Right renal pelvis (tissue), 4 donors: ENCODE results near the gene CD33. TPM values are rescaled to one million over a fixed set of nuclear protein-coding genes. Genes with fewer than 3 reads are reported as not detected.
"Not testable (repeated sequence)": the region's sequence is repeated elsewhere in the genome, so short reads cannot be mapped to it uniquely, and the experiment has no call there.

Experiments
- DNase-seq, 4 donors: peaks; one replicate each; pipeline ENCODE4 v3.0.0-alpha.2; 2013; ENCODE audit warnings: low read depth in 4 of 4, low spot score in 3 of 4, missing footprints in 1 of 4
- polyA plus RNA-seq, 4 donors: library from polyadenylated mRNA; unstranded; fragments of 120-200 nt; gene quantifications; one replicate each; pipeline ENCODE4 v1.2.1, GENCODE V29; 2013; ENCODE audit not compliant: insufficient read length in 4 of 4

Gene CD33
- polyA plus RNA-seq, 4 donors, result 1.5 to 2.6 (median 1.5) TPM

DNA sequence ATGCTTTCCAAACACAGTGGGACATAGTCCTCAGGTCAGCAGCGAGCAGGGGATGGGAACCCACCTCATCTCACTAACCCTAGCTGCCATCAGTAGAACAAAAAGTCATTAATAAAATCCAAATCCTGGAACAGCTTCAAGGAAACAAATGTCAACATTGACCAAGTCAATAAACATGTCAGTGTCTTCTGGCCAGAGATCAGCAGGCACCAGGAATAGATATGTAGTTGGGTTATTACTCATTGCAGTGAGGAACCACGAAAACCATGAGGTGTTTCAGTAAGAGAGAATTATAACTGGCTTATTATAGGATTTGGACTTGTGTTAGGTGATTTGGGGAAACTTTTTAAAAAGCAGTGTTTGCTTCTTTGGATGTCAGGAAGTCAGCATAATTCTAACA is 17.1 kb upstream of the CD33 start:
- no peak for DNase-seq

DNA sequence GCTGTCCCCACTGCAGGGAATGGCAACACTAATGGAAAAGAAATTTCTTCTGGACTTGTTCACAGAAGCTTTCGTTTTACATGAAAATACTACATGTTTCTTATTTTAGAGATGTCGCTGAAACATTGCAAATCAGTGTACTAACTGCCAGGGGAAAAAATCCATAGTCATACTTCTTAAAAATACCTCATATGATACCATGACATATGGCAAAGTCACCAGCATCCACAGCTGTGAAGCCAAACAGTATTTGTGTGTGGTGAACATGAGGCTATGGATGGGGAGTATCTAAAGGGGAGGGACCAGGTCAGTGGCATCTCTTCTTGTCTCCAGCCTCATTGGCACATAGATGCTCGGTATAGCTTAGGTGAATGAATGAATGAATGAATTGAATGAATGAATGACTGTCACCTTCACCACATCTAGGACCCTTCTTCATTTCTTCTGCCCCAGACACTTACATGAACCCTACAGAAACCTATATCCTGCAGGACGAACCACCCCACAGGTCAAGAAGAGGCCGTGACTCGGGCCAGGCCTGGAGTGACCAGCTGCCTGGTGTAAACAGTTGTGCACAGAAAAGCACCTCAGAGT is 14.6 kb upstream of the CD33 start:
- no peak for DNase-seq

DNA sequence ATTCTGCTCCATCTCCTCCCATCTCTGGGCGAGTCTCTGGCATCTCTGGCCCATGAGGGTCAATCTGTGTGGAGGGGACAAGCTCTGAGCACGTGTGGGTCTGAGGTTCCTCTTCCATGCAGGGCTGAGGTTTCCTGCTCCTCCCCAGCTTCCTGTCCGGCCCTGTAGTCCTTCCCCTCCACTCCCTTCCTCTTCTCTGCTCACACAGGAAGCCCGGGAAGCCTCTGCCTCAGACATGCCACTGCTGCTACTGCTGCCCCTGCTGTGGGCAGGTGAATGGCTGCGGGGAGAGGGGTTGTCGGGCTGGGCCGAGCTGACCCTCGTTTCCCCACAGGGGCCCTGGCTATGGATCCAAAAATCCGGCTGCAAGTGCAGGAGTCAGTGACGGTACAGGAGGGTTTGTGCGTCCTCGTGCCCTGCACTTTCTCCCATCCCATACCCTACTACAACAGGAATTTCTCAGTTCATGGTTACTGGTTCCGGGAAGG is 14.0 kb upstream of the CD33 start:
- DNase-seq, result not testable (repeated sequence)

- no peak for DNase-seq
Measured at GRCh38 chr19:51211833-51212232, 13.0 kb upstream of the CD33 start.

DNA sequence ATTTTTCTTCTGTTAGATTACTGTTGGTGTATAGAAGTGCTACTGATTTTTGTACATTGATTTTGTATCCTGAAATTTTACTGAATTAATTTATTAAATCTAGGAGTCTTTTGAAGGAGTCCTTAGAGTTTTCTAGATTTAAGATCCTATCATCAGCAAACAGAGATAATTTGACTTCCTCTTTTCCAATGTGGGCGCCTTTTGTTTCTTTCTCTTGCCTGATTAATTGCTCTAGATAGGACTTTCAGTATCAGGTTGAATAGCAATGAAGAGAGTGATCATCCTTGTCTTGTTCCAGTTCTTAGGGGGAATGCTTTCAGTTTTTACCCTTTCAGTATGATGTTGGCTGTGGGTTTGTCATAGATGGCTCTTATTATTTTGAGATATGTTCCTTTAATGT is 5.6 kb upstream of the CD33 start:
- no peak for DNase-seq

DNA sequence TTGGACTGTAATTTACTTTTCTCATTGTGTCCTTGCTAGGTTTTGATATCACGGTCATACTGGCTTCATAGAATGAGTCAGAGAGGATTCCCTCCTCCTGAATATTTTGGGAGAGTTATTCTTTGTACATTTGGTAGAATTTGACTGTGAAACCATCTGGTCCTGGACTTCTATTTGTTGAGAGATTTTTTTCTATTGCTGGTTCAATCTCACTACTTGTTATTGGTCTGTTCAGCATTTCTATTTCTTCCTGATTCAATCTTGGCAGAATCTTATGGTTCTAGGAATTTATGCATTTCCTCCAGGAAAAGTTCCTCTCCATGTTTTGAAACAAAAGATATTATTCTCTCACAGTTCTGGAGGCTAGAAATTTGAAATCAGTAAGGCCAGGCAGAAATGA is 4.9 kb upstream of the CD33 start:
- no peak for DNase-seq

DNA sequence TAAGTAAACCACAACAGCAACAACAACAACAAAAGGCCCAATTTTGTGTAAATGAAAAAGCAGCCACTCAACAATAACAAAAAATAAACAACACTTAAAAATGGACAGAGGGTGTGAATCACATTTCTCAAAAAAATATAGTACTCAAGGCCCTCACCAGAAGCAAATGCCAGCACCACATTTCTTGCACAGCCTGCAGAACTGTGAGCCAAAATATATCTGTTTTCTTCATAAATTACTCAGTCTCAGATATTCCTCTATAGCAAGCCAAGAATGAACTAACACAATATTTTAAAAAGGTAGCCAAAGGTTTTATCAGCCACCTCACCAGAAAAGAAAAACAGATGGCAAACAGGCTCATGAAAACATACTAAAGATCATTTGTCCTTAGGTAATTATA is 3.9 kb upstream of the CD33 start:
- DNase-seq, result no peak

- DNase-seq, result no peak
Measured at GRCh38 chr19:51224163-51224641, 678 bp upstream of the CD33 start.

GRCh38 chr19:51226067-51226466 is 1.2 kb downstream of the CD33 start:
- no peak for DNase-seq

DNA sequence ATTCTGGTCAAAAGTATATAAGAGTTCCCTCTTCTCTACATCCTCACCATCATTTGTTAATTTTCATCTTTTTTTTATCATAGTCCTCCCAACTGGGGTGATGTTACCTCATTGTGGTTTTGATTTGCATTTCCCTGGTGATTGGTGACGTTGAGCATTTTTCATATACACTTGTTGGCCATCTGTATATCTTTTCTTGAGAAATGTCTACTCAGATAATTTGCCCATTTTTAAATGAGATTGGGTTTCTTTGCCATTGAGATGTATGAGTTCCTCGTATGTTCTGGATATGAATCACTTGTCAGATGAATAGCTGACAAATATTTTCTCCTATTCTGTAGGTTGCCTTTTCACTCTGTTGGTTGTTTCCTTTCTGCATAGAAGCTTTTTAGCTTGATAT is 2.4 kb downstream of the CD33 start:
- no peak for DNase-seq

DNA sequence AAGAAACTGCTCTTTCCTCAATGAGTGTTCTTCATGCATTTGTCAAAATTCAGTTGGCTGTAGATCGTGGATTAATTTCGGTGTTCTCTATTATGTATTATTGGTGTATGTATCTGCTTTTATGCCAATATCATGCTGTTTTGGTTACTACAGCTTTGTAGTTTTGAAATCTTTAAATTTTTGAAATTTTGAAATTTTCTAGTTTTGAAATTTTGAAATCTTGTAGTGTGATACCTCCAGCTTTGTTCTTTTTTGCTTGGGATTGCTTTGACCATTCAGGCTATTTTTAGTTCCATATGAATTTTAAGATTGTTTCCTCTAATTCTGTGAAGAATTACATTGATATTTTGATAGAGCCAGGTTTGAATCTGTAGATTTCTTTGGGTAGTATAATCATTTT is 3.1 kb downstream of the CD33 start:
- DNase-seq, result no peak

DNA sequence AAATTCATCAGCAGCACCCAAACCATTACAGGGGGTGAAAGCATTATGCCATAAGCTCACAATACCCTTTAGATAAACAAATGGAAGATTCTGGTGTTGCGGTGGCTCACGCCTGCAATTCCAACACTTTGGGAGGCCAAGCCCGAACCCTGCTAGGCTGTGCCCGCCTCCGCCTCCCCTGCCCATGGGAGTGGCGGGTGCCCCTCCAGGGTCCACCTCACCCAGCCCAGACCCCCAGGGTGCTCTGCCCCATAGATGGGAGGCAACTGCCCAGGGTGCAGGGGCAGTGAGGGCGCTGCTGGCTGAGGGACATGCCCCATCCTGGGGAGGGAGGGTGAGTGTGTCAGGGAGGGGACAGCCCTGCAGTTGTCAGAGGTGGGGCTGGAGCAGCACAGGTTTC is 16.0 kb downstream of the CD33 start:
- no peak for DNase-seq

GRCh38 chr19:51242881-51243630 is 18.2 kb downstream of the CD33 start:
- DNase-seq, result no peak

DNA sequence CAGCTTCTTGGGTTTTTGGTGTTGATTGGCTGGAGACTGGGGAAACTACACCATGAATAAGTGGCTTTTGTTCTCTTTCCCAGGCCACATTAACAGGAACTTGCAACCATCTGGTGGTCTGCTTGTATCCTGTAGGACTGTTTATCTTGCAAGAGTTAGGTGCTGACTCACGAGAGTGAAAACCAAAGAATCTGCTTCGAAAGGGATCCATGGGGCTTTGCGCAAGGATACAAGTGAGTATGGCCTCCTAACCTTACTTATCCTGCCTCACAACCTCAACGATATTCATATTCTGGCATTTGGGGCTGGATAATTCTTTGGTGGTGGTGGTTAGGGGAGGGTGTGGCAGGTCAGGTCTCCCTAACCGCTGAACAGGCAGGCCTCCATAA is 21.3 kb downstream of the CD33 start:
- no peak for DNase-seq

DNA sequence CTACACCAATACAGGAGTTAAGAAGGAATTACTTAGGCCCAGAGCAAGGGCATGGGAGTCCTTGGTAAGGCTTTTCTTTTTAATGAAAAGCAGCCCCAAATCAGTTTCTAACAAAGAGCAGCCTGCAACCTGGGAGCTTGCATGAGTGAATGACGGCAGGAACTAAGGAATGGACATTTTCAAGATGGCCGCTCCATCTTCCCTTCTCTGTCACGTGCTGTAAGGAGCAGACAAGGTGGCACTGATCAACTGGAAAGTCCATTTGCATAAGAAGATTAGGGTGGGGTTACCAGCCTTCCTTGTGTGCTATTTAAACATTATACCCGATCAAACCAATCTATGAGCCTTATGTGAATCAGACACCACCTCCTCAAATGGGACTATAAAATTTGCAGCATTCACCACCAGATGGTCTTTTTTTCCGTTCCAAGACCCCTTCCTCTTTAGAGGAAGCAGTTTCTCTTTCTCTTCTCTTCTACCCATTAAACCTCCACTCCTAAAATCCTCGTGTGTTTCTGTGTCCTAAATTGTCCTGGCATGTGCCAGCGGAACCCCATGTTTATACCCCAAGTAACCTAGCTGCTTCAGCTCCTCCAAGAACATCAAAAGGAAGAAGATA is 23.2 kb downstream of the CD33 start:
- no peak for DNase-seq

GRCh38 chr19:51250786-51251467 is 26.0 kb downstream of the CD33 start, which contains the start of gene SIGLECL1:
SIGLECL1 (plus strand) TSS chr19:51251080; CDS start chr19:51264073, 12,993 bp downstream.
- DNase-seq, result no peak

- no peak for DNase-seq
Measured at GRCh38 chr19:51251468-51251820, 26.6 kb downstream of the CD33 start.

DNA sequence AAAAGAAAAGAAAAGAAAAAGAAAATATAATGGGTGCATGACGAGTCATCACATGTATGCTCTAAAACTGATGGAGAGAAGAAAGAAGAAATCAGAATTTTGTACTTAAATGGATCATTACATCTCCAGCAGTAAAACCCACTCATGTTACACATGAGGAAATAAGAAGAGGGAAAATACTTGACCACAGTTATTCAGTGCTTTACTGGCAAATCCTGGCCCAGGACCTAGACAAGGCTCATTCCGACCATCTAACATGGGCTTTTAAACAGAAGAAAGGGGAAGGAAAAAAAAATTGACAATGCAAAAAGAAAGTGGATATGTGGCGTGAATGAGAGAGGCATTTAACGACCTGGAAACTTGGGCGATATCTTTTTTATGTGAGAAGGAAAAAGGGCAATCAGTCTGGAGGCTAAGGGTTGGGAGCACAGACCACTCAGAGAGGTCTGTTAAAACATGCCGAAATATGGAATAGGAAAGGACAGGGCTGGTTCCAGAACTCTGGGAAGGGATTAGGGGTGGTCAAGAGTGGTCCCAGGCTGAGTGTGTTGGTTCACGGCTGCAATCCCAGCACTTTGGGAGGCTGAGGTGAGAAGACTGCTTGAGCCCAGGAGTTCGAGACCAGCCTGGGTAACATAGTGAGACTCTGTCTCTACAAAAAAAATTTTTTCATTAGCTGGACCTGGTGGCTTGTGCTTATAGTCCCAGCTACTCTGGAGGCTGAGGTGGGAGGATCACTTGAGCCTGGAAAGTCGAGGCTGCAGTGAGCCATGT is 27.6 kb downstream of the CD33 start:
- no peak for DNase-seq

GRCh38 chr19:51253088-51253806 is 28.4 kb downstream of the CD33 start:
- no peak for DNase-seq

DNA sequence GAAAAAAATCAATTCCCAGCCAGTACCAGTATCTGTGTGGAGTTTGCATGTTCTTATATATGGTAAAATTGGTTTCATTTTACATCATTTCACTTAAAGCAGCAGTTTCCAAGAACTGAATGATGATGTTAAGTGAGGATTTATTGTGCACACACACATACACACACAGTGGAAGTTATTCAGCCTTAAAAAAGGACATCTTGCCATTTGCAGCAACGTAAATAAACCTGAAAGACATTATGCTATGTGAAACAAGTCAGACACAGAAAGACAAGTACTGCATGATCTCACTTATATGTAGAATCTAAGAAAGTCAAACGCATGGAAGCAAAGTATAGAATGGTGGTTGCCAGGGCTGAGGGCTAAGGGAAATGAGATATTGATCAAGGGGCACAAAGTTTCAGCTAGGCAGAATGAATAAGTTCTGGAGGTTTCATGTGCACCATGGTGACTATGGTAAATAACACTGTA is 31.3 kb downstream of the CD33 start:
- no peak for DNase-seq
